Activated naive CD4-positive, alpha-beta T cell treated with Interleukin-2 at 50 U/mL for 16 hours (primary cell): ENCODE results near the gene MAPK8IP2.

ENCODE experiments used
- DNase-seq: peaks from one replicate; pipeline ENCODE4 v3.0.0-alpha.2; 2020

Gene MAPK8IP2

DNA sequence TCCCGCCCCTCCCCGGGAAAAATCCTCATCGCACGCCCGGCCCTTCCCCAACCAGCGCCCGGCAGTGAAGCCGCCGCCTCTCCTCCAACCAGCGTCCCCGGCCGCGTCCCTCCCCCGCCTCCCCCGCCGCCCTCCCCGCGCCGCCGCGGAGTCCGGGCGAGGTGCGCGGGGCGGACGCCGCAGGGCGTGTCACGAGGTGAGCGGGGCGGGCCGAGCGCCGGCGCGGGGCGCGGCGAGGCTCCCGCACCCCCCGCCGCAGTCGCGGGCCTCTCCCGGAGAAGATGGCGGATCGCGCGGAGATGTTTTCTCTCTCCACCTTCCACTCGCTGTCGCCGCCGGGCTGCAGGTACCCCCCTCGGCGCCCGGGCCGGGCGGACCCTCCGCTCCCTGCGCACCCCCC is at the start of gene MAPK8IP2:
MAPK8IP2 (plus strand) TSS at position 256 of the 400 bp plus-strand sequence; CDS start at position 282, 26 bp downstream.
- DNase-seq: peak; percentile 20

DNA sequence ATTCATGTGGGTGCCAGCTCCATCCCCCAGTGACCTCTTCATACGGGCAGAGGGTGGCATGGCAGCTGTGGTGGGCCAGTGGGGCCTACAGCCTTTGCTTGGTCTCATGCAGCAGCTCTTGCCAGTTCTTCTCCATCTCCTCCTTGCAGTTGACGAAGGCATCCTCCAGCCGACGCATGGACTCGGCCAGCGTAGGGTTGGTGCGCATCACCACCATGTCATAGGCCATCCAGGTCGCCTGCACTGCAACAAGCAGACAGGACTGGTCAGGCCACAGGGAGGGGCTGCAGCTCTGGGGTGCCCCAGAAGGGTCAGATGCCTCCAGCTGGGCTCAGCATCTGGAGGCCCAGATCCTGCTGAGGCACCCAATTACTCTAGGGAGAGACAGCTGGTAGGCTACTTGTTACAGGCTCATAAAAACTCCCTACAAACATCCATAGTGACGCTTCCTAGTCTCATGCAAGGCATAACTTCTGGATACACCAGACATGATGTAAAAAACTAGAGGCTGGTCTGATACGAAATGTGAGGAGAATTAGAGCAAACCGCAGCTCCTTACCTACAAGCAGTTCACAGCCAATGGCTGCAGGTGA is 49.3 kb upstream of the MAPK8IP2 start:
- no peak for DNase-seq

DNA sequence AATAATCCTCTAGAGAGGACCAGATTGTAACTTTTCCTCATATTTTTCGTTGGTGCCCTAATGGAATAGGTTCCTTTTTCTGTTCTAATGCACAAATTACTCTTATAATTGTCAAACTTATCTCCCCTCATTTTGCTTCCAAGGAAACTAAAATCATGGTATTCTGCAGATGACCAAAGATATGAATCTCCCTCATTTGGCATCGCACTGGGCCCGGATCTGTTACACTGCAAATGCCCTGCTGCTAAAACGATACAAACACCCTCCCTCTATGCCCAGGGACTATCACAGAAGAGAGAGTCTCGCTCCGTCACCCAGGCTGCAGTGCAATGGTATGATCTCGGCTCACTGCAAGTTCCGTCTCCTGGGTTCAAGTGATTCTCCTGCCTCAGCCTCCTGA is 47.3 kb upstream of the MAPK8IP2 start:
- DNase-seq: no peak

DNA sequence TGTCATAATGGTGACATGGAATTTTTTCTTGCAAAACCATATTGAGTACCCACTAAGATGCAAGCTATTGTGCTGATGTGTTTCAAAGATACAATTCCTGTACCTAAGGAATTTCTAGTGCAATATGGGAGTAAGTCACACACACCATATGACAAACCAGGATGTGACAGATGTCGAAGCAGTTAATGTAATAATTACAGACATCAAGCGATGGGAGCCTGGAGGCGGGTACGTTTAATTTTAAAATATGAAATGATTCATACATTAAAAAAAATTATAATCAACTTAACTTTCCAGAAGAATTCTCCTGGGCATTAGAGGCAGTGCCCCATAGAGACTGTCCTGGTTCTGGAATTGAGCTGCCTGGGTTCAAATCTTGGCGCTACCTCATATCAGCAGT is 43.9 kb upstream of the MAPK8IP2 start:
- no peak for DNase-seq

DNA sequence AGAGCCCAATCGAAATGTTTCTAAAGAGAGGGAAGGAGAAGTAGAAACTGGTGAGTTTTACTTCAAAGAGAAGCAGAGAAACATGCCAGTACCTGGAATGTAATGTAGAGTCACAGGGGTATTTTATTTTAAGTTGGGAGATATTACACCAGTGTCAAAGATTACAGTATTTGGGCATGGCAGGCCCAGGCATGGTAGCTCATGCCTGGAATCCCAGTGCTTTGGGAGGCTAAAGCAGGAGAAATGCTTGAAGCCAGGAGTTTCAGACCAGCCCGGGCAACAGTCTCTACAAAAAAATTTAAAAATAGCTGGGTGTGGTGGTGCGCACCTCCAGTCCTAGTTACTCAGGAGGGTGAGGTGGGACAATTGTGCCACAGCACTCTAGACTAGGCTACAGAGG is 40.6 kb upstream of the MAPK8IP2 start:
- DNase-seq: no peak

DNA sequence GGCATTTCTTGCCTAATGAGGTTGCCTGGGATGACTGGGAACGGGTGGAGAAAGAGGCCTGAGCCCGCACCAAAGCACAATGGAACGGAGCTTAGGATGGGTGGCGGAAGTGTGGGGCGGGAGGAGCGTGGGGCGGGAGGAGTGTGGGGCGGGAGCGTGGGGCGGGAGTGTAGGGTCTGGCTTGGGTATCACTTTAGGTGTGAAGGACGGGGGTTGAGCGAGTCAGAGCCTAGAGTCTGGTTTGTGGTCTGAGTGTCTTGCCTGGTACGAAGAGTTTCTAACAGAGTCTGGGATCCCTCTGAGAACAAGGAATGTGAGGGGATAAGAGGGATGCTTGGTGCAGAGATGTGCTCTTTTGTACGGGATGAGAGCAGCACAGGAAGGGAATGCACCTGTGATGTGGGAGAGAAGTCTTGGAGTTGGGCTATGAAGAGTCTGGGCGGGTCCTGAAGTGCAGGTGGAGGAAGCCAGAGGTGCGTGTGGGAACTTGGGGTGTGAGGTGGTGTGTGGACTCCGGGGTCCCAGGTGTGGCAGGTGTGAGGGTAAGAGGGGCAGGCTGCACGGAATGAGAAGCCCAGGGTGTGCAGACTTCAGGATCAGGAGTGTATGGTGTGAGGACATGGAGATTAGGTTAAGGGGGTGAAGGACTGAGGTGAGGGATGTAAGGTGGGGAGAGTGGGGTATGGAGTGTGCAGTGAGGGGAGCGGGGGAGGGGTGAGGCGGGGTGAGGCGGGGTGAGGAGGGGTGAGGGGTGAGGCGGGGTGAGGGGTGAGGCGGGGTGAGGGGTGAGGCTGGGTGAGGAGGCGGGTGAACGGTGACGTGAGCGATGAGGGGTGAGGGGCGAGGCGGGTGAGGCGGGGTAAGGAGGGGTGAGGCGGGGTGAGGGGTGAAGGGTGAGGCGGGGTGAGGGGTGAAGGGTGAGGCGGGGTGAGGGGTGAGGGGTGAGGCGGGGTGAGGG is 38.9 kb upstream of the MAPK8IP2 start:
- no peak for DNase-seq

DNA sequence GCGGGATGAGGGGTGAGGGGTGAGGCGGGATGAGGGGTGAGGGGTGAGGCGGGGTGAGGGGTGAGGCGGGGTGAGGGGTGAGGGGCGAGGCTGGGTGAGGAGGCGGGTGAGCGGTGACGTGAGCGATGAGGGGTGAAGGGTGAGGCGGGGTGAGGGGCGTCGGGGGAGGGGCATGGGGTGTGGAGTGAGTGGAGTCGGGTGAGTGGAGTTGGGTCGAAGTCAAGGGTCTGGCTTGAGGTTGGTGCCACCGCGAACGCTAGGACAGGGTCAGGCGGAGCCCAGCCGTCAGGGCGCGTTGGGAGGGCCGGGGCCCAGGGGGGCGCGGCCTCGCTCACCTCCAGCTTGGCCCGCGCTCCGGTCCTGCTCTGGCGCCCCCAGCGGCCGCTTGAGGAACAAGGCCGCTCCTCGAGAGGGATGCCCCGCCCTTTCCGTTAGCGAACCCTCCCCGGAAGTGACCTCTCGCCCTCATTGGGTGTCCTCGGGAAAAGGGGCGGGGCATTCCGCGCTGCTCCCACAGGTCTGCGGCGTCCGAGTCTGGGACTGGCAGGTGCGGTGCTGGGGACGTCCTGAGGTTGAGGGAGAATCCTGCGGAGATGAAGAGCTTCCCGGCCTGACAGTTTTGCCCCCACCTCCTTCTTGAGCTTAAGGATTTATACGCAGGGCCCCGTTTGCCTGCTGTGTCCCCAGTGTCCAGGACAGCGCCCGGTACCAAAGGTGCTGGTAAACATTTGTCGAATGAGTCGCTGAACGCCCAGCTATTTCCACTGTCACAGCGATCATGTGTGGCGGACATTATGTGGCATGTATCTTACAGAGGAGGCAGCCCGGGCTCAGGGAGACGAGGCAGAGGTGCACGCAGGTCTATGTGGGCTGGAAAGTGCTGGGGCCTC is 37.8 kb upstream of the MAPK8IP2 start, which contains the start of gene SYCE3:
SYCE3 (minus strand) TSS at position 397 of the 890 bp plus-strand sequence. CDS start 6,514 bp downstream, outside the sequence.
- DNase-seq: peak; percentile 97

DNA sequence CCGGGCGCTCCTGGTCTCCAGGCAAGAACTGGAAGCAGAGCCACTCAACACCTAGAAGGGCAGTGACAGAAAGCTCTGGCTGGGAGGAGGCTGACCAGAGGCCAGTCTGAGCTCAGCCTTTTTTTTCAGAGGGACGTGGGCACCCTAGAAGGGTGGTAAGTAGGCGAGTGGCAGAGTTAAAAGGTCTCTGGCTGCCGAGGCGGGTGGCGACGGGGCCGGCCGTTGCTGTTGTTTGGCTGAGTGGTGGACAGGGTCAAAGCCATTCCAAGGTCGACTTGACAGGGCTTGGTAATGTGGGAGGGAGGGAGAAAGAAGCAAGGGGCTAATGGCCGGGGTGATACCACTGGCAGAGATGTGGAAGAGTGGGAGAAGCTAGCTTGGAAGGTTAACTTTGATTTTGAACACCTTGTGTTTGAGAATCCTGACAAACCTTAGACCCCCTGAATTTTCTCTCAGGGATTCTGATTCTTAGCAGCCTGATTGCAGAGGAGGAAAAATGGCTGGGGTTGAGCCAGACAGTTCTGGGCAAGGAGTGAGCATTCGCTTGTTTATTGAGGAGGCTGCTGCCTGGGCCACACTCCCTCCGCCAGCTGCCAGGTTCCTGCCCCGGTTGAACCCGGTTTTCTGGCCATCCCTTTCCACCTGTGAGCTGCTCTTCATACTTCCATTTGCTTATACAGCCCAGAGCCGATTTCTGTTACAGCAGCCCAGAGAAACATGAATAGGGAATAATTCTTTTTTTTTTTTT is 37.0 kb upstream of the MAPK8IP2 start:
- DNase-seq: no peak

DNA sequence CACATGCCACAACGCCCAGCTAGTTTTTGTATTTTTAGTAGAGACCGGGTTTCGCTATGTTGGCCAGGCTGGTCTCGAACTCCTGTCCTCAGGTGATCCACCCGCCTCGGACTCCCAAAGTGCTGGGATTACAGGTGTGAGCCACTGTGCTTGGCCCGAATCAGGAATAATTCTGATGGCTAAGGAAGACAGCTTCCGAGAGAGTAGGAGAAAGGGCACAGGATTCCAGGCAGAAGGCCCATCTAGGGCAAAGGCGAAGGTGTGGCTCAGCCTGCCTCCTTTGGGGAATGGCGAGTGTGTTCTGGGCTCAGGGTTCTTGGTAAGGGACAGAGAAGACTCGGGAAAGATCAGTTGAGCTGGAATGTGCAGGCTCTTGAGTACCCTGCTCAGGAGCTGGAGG is 36.3 kb upstream of the MAPK8IP2 start:
- DNase-seq: no peak

DNA sequence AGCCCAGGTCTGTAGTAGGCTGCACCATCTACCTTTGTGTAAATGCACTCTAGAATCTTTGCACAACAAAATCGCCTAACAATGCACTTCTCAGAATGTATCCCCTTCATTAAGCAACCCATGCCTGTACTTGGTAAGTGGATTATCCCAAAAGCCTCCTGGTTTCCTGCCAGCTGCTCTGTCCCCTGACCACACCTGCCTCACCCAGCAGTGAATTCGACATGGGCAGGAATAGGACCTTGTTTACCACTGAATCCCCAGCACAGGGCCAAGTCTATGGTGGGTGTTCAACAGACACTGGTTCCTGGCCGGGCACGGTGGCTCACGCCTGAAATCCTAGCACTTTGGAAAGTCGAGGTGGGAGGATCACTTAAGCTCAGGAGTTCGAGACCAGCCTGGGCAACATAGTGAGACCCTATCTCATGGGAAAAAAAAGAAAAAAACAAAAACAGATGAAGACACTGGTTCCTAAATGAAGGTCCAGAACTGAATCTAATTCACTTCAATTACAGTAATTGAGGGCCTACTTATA is 32.8 kb upstream of the MAPK8IP2 start:
- no peak for DNase-seq

DNA sequence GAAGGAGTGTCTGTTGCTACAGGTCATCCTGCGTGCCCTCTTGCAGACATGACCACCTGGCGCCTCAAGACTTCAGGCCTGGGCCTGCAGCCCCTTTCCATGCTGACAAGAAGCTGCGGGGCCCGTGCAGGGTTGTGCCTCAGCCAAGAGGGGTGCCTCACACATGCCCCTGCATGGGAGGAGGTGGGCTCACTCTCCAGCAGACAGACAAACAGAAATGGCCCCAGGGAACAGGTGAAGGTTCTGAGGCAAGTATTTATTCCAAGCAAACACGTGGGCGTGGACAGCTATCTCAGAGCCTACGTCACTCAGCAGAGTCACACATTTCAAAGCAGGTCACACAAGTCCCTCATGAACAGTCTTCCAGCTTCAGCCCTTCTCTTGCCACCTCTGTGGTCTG is 32.0 kb upstream of the MAPK8IP2 start:
- no peak for DNase-seq

DNA sequence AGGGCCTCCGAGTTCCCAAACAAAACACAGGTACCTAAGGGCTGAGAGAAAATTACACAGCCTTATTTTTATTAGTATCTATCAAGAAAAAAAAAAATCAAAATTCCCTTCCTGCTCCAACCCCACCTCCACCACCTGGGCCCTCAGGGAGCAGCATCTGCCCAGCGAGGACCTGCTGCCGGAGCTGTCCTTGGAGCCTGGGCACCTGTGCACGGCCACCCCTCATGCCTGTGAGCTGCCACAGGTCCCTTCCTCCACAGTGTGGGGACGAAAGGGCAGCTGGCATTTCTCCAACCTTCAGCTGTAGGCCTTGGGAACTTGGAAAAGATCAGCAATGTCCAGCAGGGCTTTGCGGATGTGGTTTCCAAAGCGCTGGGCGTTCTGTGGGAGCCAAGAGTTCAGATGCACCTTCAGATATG is 31.5 kb upstream of the MAPK8IP2 start:
- DNase-seq: no peak

DNA sequence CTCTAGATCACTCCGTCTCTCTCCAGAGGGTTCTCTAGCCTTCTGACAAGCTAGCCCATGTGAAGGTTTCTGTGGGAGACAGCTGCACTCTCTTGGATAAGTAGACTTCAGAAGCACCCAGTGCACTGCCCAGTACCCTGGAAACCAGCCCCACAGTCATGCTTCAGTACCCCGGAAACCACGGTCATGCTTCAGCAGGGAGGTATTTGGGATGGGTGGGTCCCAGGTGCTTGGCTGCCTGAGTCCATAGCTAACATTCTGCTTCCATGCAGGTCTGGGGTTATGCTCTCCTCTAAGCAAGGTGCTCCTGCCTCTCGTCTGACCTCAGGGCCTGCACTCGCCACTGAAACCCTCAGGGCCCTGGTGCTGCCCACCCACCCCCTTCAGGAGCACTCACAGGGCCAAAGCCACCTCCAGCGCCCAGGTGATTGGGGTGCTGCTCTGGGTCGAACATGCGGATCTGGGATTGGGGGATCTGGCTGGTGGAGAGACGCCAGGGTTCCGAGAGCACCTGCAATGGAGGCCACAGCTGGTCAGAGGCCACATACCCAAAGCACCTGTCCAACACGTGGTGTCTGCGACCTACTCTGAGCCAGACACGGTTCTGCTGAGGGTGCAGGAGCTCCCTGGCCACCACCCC is 30.6 kb upstream of the MAPK8IP2 start:
- DNase-seq: no peak

DNA sequence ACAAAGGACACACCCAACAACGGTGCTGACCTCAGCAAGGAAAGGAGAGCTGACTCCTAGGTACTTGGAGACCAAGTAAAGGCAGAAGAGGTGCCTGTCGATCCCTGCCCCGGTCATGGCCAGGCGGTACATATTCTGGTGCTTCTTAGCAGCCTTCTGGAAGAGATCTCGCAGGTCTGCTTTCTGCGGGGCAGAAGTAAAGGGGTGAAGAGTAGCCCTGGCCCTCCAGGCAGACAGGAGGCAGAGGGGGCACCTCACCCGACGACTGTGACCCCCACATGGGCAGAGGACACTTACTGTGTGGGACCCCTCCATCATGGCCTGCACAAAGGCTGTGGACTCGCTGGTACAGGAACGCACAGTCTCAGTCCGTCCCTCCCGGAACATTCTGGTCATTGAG is 29.7 kb upstream of the MAPK8IP2 start:
- no peak for DNase-seq

DNA sequence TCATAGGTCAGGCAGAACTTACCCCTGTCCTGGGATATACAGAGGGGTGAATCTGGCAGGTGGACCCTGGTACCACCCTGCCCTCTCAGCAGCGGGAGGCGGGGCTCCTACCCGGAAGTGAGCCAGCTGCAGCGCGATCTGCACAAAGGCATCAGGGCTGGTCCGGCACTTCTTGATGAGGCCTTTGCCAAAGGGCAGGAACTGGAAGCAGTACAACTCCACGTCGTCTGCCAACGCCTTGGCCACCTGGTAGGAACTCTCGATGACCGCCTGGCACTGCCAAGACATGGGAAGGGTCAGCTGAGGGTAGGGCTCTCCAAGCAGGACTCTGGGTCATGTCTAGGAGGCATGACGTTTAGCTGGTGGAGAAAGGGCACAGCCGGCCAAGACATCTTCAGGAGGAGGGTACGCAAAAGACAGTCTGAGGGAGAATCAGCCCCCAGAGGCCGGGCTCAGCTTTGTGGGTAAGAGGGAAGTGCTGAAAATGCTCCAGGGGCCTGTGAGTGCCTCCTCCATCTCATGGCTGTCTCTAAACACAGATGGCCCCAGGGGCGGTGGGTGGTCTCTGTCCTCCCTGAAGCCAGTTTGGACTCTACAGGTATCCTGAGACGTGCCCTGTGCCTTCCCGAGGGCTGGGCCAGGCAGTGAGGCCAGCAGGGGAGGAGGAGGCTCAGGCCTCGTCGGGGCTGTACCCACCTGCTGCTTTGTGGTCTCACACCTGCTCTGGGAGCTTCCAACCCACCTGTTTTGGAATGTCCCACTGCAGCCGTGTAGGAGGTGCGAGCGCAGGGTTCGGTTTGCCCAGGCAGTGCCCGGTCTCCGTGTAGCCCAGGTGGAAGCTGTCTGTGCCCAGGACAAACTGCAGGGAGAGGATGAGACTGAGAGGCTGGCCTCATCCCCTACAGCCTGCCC is 29.1 kb upstream of the MAPK8IP2 start:
- no peak for DNase-seq

DNA sequence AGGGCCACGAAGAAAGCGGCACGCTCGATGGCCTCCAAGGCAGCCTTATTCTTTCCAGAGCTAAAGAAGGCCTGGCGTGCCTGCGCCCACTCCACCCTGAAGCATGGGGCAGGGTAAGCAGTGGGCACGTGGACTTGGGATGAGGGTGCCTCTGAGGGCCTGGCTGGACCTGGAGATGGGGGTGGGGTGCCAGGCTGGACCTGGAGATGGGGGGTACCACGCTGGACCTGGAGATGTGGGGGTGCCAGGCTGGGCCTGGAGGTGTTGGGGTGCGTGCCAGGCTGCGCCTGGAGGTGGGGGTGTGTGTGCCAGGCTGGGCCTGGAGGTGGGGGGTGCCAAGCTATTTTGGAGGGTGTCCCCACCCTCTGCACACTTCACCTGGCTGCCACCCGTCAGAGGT is 27.6 kb upstream of the MAPK8IP2 start:
- no peak for DNase-seq

DNA sequence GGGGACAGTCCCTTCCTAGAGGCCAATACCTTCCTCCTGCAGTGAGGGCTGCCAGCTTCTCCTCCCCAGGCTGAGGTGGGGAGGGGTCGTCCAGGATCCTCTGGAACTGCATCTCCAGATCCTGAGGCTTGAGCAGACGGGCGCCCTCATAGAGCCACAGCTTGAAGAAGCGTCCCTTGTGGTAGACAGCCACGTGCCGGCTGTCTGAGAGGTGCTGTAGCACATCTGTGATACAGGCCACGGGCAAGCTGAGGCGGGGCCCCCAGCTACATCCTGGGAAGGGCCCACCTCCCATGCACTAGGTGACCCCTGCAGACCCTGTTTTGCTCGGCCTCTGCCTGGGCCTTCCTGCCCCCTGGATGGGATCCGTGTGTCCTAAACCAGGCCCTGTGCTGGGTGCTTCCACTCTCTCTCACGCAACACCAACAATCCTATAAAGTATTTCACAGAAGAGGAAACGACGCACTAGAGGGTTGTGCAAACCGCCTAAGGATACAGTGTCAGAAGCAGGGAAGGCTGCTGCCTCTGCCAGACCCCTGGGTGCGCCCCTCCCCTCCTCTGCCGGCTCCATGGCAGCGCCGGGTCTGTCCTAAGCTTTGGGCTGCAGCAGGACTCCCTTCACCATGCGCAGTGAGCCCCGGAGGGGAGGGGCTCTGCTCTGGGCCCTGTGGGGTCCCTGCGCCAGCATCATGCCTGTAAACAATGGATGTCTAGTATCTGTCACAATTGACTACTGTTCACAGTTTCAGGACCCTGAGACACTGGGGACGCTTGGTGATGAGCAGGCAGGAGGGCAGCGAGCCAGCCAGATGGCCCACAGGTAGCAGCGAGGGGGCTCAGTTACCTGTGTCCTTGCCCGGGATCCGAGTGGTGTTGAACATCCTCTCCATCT is 26.9 kb upstream of the MAPK8IP2 start:
- DNase-seq: no peak

DNA sequence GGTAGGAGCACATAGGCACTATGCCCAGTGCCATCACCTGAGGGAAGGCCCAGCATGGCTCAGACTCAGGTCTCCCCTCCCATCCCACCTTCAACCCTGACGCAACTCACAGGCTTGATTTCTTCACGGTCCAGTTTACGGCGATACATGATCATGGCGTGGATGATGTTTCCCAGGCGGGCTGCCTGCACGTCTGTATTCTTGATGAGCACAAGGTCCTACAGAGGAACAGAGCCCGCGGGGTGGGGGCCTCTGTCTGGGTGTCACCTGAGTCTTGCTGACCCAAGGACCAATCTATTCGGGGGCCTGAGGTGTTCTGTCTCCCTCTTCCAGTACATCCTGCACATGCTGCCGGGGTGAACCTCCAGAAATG is 26.2 kb upstream of the MAPK8IP2 start:
- DNase-seq: no peak

DNA sequence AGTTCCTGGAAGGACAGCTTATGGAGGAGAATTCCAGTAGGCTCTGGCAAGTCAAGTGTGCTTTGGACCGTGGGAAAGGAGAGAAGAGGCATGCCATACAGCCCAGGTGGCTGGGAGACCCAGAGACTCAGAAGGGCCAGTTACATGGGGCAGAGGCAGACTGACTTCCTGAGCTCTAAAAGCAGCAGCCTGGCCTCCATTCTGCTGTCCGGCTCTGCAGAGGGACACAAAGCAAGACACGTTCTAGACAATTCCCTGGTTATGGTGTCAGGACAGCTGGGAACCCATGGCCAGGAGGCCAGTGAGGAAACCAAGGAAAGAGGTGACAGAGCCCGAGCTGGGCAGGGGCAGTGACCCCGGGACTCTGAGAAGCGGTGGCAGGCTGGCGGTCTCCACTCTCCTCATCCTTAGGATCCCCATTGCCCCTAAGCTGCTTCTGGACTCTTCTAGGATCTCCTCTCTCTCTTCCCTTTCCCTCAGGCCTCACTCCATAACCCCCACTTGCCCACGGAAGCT is 25.1 kb upstream of the MAPK8IP2 start:
- DNase-seq: no peak
